SK-N-SH treated with all-trans-retinoic acid at 6 μM for 48 hours (cell line): ENCODE measurements around the gene PDGFC.

Source experiments
- OSR1 ChIP-seq: fragments of 250-450 bp; sonication (Bioruptor Pico); IDR thresholded peaks from 2 replicates; pipeline ENCODE4 v1.8.0; 2022; ENCODE audit warnings: moderate library complexity, mild to moderate bottlenecking, inconsistent platforms
- TF ChIP-seq, protein P1 (sequence below): fragments of 250-450 bp; sonication (Bioruptor Pico); IDR thresholded peaks from 2 replicates; pipeline ENCODE4 v1.5.1; 2020; ENCODE audit warnings: low read depth, mild to moderate bottlenecking, moderate library complexity

DNA sequence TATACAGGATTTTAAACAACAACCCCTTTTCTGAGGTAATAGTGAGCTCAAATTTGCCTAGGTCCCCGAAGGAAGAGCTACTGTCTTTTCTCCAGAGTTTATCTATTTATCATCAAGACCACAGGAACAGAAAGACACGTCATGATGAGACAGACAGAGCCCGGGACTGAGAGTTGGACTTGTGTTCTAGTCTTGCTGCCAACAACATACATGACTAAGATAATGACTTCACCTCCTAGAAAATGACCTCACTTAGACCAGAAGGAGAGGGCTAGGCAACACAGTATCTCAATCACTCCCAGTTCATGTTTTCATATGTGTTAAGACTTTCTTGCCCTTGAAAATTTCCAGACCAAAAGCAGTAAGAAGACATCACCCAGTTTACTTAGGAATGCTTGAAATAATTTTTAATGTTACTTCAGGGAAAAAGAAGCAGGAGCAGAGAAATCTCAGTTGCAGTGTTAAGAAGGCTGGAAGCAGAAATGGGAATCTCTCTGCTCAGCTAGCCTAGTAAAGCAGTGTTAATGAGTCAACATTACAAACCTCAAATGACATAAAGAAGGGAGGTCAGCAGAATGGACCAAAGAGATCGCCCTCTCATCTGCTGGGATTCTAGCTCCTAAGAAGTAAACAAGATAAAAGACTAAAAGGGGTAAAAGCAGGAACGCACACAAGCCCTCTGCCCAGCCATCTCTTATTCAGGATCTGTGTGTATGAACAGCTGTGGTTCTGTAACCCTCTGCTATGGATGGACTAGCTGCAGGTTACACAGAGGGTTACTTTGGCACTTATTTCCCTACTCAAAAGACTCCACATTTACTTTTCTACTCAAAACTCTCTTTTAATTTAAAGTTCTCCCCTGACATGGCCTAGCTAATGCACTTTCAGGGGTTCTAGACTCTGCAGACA, 24.8 kb downstream of the PDGFC start:
- TF ChIP-seq, protein P1, sequence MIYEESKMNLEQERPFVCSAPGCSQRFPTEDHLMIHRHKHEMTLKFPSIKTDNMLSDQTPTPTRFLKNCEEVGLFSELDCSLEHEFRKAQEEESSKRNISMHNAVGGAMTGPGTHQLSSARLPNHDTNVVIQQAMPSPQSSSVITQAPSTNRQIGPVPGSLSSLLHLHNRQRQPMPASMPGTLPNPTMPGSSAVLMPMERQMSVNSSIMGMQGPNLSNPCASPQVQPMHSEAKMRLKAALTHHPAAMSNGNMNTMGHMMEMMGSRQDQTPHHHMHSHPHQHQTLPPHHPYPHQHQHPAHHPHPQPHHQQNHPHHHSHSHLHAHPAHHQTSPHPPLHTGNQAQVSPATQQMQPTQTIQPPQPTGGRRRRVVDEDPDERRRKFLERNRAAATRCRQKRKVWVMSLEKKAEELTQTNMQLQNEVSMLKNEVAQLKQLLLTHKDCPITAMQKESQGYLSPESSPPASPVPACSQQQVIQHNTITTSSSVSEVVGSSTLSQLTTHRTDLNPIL (CRISPR knock-in tag): no peak
- no peak for TF ChIP-seq OSR1 (CRISPR knock-in tag)
